Colonic mucosa (tissue), 4 donors: Measurements from ENCODE around the gene ZFP36. TPM values are rescaled to one million over a fixed set of nuclear protein-coding genes. Genes with fewer than 3 reads are reported as not detected.

ENCODE experiments used
- DNase-seq: peaks from one replicate; pipeline ENCODE4 v3.0.0-alpha.2; 2020
- H3K27ac ChIP-seq: fragments of 200-600 bp; one replicate; pipeline ENCODE4 v1.8.0; 2021
- H3K27me3 ChIP-seq: fragments of 200-600 bp; one replicate; pipeline ENCODE4 v1.8.0; 2021
- H3K36me3 ChIP-seq: fragments of 200-600 bp; one replicate; pipeline ENCODE4 v1.8.0; 2021
- H3K4me1 ChIP-seq: fragments of 200-600 bp; one replicate; pipeline ENCODE4 v1.8.0; 2021; ENCODE audit warnings: mild to moderate bottlenecking
- H3K4me3 ChIP-seq: fragments of 200-600 bp; one replicate; pipeline ENCODE4 v1.8.0; 2021
- H3K9ac ChIP-seq, 2 donors: one replicate each; pipeline ENCODE4 v1.7.0; 2013; ENCODE audit warnings: control low read depth in 2 of 2, low read depth in 2 of 2, low read length in 2 of 2
- H3K9me3 ChIP-seq: fragments of 200-600 bp; one replicate; pipeline ENCODE4 v1.8.0; 2021
- CTCF ChIP-seq: fragments of 200-600 bp; IDR thresholded peaks from one replicate; pipeline ENCODE4 v1.8.0; 2022; ENCODE audit warnings: antibody characterized with exemption, mild to moderate bottlenecking
- intact Hi-C: fragments of 100-400 bp; cut with DNase I; formaldehyde crosslinking; loops from one replicate; pipeline ENCODE4 v1.14.1; 2022
- total RNA-seq, 2 donors: library from RNA; stranded (reverse); fragmentation: NEBNext Ultra II Directional in 1 of 2; extraction: Animal tissue kit (Norgen Biotek cat#: 25700) in 1 of 2; gene quantifications; one replicate each; pipeline ENCODE4 v1.2.1, GENCODE V29; 2021
- donor health status: healthy.
- donor health status: DM: no; HTN: no; CAD: no.
- donor health status: DM: no; HTN: no; CAD: no.

ZFP36 gene
- total RNA-seq, 2 donors from 2014 or later: 120 to 121 TPM

DNA sequence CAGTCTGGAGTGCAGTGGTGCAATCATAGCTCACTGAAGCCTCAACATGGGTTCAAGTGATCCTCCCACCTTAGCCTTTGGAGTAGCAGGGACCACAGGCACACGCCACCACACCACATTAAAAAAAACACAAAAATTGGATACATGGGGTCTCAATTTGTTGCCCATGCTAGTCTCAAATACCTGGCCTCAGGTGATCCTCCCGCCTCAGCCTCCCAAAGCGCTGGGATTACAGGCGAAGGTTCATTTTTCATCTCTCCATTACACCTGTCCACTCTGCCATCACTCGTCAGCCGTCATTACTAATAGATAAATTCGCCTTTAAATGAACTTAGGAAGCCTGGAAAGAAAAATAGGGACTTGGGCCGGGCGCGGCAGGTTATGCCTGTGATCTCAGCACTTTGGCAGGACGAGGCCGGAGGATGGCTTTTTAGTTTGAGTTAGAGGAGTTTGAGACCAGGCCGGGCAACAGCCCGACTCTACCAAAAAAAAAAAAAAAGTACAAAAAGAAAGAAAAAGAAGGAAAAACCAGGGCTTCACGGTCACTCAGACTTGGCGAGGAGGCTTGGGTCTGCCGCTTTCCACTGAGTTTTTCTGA lies 38.0 kb downstream of the ZFP36 start:
- Histone ChIP-seq H3K27ac (peak overlapping the region; percentile 91), H3K4me1 (peaks cover 6% of the 10 kb centered on the region), H3K27me3 (no peaks in the 10 kb centered on the region), H3K4me3 (peak overlapping the region; percentile 82), H3K9ac (peak overlapping the region; percentile 72 to 98), H3K36me3 (no peaks in the 10 kb centered on the region), H3K9me3 (no peaks in the 10 kb centered on the region)
- intact Hi-C loops: loop anchor here (10.0 kb wide), 1 partner anchor 90 kb away; the partner anchor contains the start of gene EID2B
- DNase-seq: peak; percentile 25
- TF ChIP-seq CTCF: no peak

DNA sequence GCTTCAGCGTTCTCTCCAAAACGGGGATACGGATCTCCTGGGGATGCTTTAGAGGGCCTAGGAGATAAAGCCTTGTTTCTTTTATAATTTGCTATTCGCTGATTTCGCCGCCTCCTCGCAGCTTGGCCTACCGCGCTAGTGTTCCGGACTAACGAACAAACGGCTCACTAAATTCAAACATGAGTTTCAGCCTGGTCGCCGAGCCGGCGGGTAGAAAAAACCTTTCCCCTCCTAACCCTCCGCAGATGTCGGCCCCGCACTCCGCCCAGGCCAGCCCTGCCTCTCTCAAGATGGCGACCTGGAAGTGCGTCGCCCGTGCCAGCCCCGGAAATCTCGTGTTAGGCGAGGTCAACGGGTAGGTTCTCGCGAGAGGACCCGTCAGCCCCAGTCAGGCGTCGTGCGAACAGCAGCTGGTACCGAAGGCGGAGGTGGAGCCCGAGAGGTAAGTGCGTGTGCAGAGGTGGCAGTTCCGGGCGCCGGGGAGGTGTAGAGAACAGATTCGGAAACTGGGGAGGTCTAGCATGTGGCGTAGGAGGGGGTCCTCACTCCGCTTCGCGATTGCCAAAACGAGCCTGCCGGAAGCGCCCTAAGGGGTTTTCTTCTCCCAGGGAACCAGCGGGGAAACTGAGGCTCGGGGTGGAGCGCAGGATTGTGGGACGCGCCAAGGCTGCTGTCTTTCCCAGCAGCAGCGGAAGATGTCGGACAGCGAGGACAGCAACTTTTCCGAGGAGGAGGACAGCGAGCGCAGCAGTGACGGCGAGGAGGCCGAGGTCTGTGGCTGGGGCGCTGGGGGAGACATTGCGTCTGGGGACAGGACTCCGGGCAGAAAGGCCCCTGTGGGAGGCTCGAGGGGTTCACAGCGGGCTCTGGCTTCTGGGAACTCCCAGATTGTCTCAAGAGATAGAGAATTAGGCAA lies 38.8 kb downstream of the ZFP36 start, which contains the start of gene SUPT5H:
SUPT5H (plus strand) TSS at position 387 of the 916 bp plus-strand sequence; CDS start at position 696, 309 bp downstream.
- DNase-seq: peak; percentile 98
- Histone ChIP-seq H3K9me3 (no peaks in the 10 kb centered on the region), H3K27ac (peak within 1 kb of the TSS; percentile 91), H3K36me3 (no peaks in the 10 kb centered on the region), H3K4me1 (peaks cover 6% of the 10 kb centered on the region), H3K27me3 (no peaks in the 10 kb centered on the region), H3K4me3 (peak within 1 kb of the TSS; percentile 82), H3K9ac (peak within 1 kb of the TSS; percentile 98 to 100)
- no peak for TF ChIP-seq CTCF
- intact Hi-C loops: loop anchor here (10.0 kb wide), 1 partner anchor 89 kb away; the partner anchor contains the start of gene EID2B

GRCh38 chr19:39446365-39447084 lies 39.9 kb downstream of the ZFP36 start:
- H3K4me3 ChIP-seq: peak overlapping the region; percentile 82
- no peak overlapping the region for H3K27ac ChIP-seq
- intact Hi-C loops: loop anchor here (10.0 kb wide), 1 partner anchor 88 kb away; the partner anchor contains the start of gene EID2B

GRCh38 chr19:39448271-39448670 lies 41.6 kb downstream of the ZFP36 start:
- intact Hi-C loops: loop anchor here (10.0 kb wide), 1 partner anchor 87 kb away; the partner anchor contains the start of gene EID2B
- peaks cover 6% of the 10 kb centered on the region for H3K4me1 ChIP-seq
- no peak overlapping the region for H3K4me3 ChIP-seq
- H3K9me3 ChIP-seq: no peaks in the 10 kb centered on the region
- TF ChIP-seq CTCF: no peak
- peak overlapping the region in 1 of 2 donors; percentile 23 for H3K9ac ChIP-seq
- DNase-seq: no peak
- no peaks in the 10 kb centered on the region for H3K27me3 ChIP-seq
- H3K27ac ChIP-seq: no peak overlapping the region
- peaks cover 6% of the 10 kb centered on the region for H3K36me3 ChIP-seq

More at GRCh38 chr19:39446365-39447084, 39.9 kb downstream of the ZFP36 start:
- Histone ChIP-seq H3K27me3 (no peaks in the 10 kb centered on the region), H3K9me3 (no peaks in the 10 kb centered on the region), H3K36me3 (peaks cover 4% of the 10 kb centered on the region), H3K9ac (peak overlapping the region; percentile 98 to 100), H3K4me1 (peaks cover 6% of the 10 kb centered on the region)
- no peak for DNase-seq
- TF ChIP-seq CTCF: no peak
